GM12878 (cell line): ENCODE results near the gene PTEN. TPM values are rescaled to one million over a fixed set of nuclear protein-coding genes. Genes with fewer than 3 reads are reported as not detected.
A peak's percentile ranks its signal among the peaks of the same experiment; 100 is the strongest.

ENCODE experiments used
- ATAC-seq: fragments of 200-7000 bp; cut with Tn5 transposase; 3 replicates; pipeline ENCODE4 v1.9.1; 2020; ENCODE audit warnings: mild to moderate bottlenecking, moderate library complexity
- BruUV-seq: library from RNA; stranded (reverse); fragments of 400-500 nt; replicated peaks from 2 replicates; lab custom pipeline; 2021; lab: Mats Ljungman, UMichigan
- CTCF ChIA-PET: fragments of 300-600 bp; sonication (Branson Sonifier 250); formaldehyde crosslinking; extraction: SDS; loops from one replicate; lab custom pipeline; 2021; ENCODE audit warnings: inconsistent platforms; lab: Yijun Ruan, JAX
- POLR2A ChIA-PET: fragments of 350-600 bp; formaldehyde crosslinking; extraction: SDS; loops from one replicate; lab custom pipeline; 2021; ENCODE audit warnings: inconsistent platforms; lab: Charles Lee
- RAD21 ChIA-PET: fragments of 300-600 bp; sonication (Branson Sonifier 250); formaldehyde crosslinking; loops from one replicate; lab custom pipeline; 2023; ENCODE audit warnings: antibody characterized with exemption; ENCODE audit not compliant: unreplicated experiment; lab: Charles Lee
- SMC1A ChIA-PET: fragments of 300-600 bp; sonication (Branson Sonifier 250); formaldehyde crosslinking; loops from one replicate; lab custom pipeline; 2023; ENCODE audit not compliant: unreplicated experiment, uncharacterized antibody; lab: Charles Lee
- DNase-seq: peaks from one replicate; pipeline ENCODE4 v3.0.0-alpha.2; 2011; ENCODE audit warnings: low read depth, low spot score
- FAIRE-seq: peaks from 3 replicates; lab custom pipeline; 2011; peaks lifted over from hg19 to GRCh38; lab: Jason Lieb, UNC
- H2AFZ ChIP-seq: 2 replicates; pipeline ENCODE4 v1.6.0; 2011; ENCODE audit warnings: low read depth, low read length, control low read depth; ENCODE audit not compliant: control insufficient read depth
- H3K27ac ChIP-seq: 2 replicates; pipeline ENCODE4 v1.5.1; 2011; ENCODE audit warnings: control low read depth; ENCODE audit not compliant: control insufficient read depth, insufficient read depth
- H3K27me3 ChIP-seq, 2 experiments: replicated peaks in 1 of 2; 2 replicates each; pipeline versions ENCODE4 v1.6.0 to v1.6.1; 2011; ENCODE audit warnings: low read length in 1 of 2; ENCODE audit not compliant: control insufficient read depth in 2 of 2, insufficient read depth in 2 of 2
- H3K36me3 ChIP-seq, 2 experiments: 2 replicates each; pipeline ENCODE4 v1.5.1; 2011; ENCODE audit warnings: low read length in 1 of 2; ENCODE audit not compliant: control insufficient read depth in 2 of 2, insufficient read depth in 2 of 2
- H3K4me1 ChIP-seq: 2 replicates; pipeline ENCODE4 v1.6.1; 2011; ENCODE audit warnings: mild to moderate bottlenecking, low read length, moderate library complexity, mixed read lengths; ENCODE audit not compliant: control insufficient read depth, insufficient read depth
- H3K4me2 ChIP-seq: 2 replicates; pipeline ENCODE4 v1.6.0; 2011; ENCODE audit warnings: control low read depth; ENCODE audit not compliant: control insufficient read depth, insufficient read depth
- H3K4me3 ChIP-seq: fragments of 200-600 bp; sonication (generic); 2 replicates; pipeline ENCODE4 v1.5.1; 2016
- H3K79me2 ChIP-seq: 2 replicates; pipeline ENCODE4 v1.6.0; 2011; ENCODE audit warnings: low read length; ENCODE audit not compliant: control insufficient read depth, insufficient read depth
- H3K9ac ChIP-seq: 2 replicates; pipeline ENCODE4 v1.8.0; 2011; ENCODE audit warnings: low read length, control low read depth, mixed read lengths; ENCODE audit not compliant: control insufficient read depth, insufficient read depth
- H3K9me3 ChIP-seq: replicated peaks from 3 replicates; pipeline ENCODE4 v1.5.1; 2011; ENCODE audit warnings: mild to moderate bottlenecking, low read length; ENCODE audit not compliant: control insufficient read depth, insufficient read depth
- H4K20me1 ChIP-seq: 2 replicates; pipeline ENCODE4 v1.6.0; 2011; ENCODE audit not compliant: control insufficient read depth, insufficient read depth
- BCL11A ChIP-seq: IDR thresholded peaks from 2 replicates; pipeline ENCODE4 v1.6.1; 2011; ENCODE audit warnings: low read depth, low read length
- BRCA1 ChIP-seq: IDR thresholded peaks from 2 replicates; pipeline ENCODE4 v1.6.1; 2011; ENCODE audit warnings: low read depth, low read length, improper control_type of control experiment
- CBX5 ChIP-seq: sonication (generic); IDR thresholded peaks from 2 replicates; pipeline ENCODE4 v1.6.1; 2016; ENCODE audit warnings: low read depth, moderate library complexity, mild to moderate bottlenecking, inconsistent platforms
- IRF3 ChIP-seq: fragments of 450-650 bp; IDR thresholded peaks from 2 replicates; pipeline ENCODE4 v1.6.1; 2014; ENCODE audit warnings: mild to moderate bottlenecking
- JUND ChIP-seq: IDR thresholded peaks from 2 replicates; pipeline ENCODE4 v1.6.1; 2012; ENCODE audit warnings: low read depth, mild to moderate bottlenecking, low read length, improper control_type of control experiment, moderate library complexity
- KLF5 ChIP-seq: fragments of 450-650 bp; IDR thresholded peaks from 2 replicates; pipeline ENCODE4 v1.6.1; 2014; ENCODE audit warnings: mild to moderate bottlenecking; ENCODE audit not compliant: partially characterized antibody
- MLLT1 ChIP-seq: fragments of 450-650 bp; IDR thresholded peaks from 2 replicates; pipeline ENCODE4 v1.6.1; 2016; ENCODE audit warnings: mild to moderate bottlenecking
- NFYB ChIP-seq: IDR thresholded peaks from 2 replicates; pipeline ENCODE4 v1.6.1; 2011; ENCODE audit warnings: low read depth, mild to moderate bottlenecking, low read length, improper control_type of control experiment, moderate library complexity; ENCODE audit not compliant: insufficient read depth
- NR2C2 ChIP-seq: IDR thresholded peaks from 2 replicates; pipeline ENCODE4 v1.6.1; 2011; ENCODE audit warnings: borderline replicate concordance, low read depth; ENCODE audit not compliant: control insufficient read depth, insufficient read length
- POLR2AphosphoS2 ChIP-seq: IDR thresholded peaks from 2 replicates; pipeline ENCODE4 v1.6.1; 2011; ENCODE audit warnings: low read depth, mild to moderate bottlenecking, low read length, improper control_type of control experiment, moderate library complexity
- RB1 ChIP-seq: fragments of 450-650 bp; formaldehyde crosslinking; IDR thresholded peaks from 2 replicates; pipeline ENCODE4 v1.6.1; 2017; ENCODE audit warnings: mild to moderate bottlenecking, borderline replicate concordance
- SMARCA5 ChIP-seq: fragments of 450-650 bp; IDR thresholded peaks from 2 replicates; pipeline ENCODE4 v1.6.1; 2017; ENCODE audit warnings: mild to moderate bottlenecking
- ZBTB40 ChIP-seq: fragments of 450-650 bp; IDR thresholded peaks from 2 replicates; pipeline ENCODE4 v1.6.1; 2016; ENCODE audit warnings: mild to moderate bottlenecking, moderate library complexity, borderline replicate concordance
- ZNF274 ChIP-seq: IDR thresholded peaks from one replicate; pipeline ENCODE4 v1.8.0; 2011; ENCODE audit not compliant: insufficient read length, insufficient read depth
- ZNF622 ChIP-seq: fragments of 450-650 bp; IDR thresholded peaks from 2 replicates; pipeline ENCODE4 v1.6.1; 2017; ENCODE audit warnings: mild to moderate bottlenecking, inconsistent platforms
- WGBS: methylation state at CpG from one replicate; pipeline ENCODE4 v1.1.6; 2016; ENCODE audit warnings: low lambda C conversion rate; ENCODE audit not compliant: insufficient replicate concordance, insufficient coverage; ENCODE audit errors: missing lambda C conversion rate; 5-methylcytosine and 5-hydroxymethylcytosine counted together
- in situ Hi-C: fragments of 300-500 bp; cut with MboI; formaldehyde crosslinking; loops from 9 replicates; pipeline ENCODE4 v1.14.3; 2018; ENCODE audit warnings: mixed read lengths
- intact Hi-C: fragments of 100-400 bp; cut with micrococcal nuclease; formaldehyde crosslinking; loops from one replicate; pipeline ENCODE4 v1.14.2; 2022; ENCODE audit not compliant: unreplicated experiment
- polyA plus RNA-seq, 11 experiments: library from polyadenylated mRNA; depleted of rRNA in 4 of 11; unstranded in 6 of 11; stranded (reverse) in 5 of 11; fragments of >200 nt; fragmentation: Nextera tagmentation in 4 of 11; fragmentation: Illumina TruSeq in 1 of 11; extraction: Ambion mirVana in 4 of 11; extraction: Trizol in 1 of 11; gene quantifications; 1 replicate in 1 of 11; 2 replicates in 10 of 11; pipeline versions ENCODE4 v1.2.1 to v1.2.3, GENCODE V29; 2011 to 2016; ENCODE audit warnings: inconsistent platforms in 2 of 11, missing spikeins in 2 of 11, low read depth in 1 of 11
- total RNA-seq, 4 experiments: library from RNA; depleted of rRNA in 3 of 4; stranded (reverse); fragments of >200 nt in 3 of 4; fragmentation: Illumina TruSeq in 1 of 4; extraction: Trizol in 1 of 4; gene quantifications; 2 replicates each; pipeline versions ENCODE4 v1.2.1 to v1.2.3, GENCODE V29; 2013 to 2021

Gene PTEN
- total and polyA plus RNA-seq, 10 of the 15 experiments (the other 5 are each of a cell fraction or from before 2014, with no cell fraction given) = 26.1 to 175 (median 58.1) TPM

GRCh38 chr10:87952612-87953011 is 89.2 kb downstream of the PTEN start:
- in situ Hi-C loops (no loop called here), intact Hi-C loops (no loop called here)
- H3K79me2 ChIP-seq = no peaks in the 10 kb centered on the region; the same call in 1 of the 2 replicates
- no peak overlapping the region for H3K4me2 ChIP-seq
- ChIA-PET SMC1A (interaction anchor here (1.4 to 2.0 kb wide), 2 partner anchors 10 to 12 kb away, joined by 4 to 8 read pairs; no protein-coding TSS in a partner anchor), CTCF (interaction anchor here (1.2 kb wide), 1 partner anchor 12 kb away, joined by 4 read pairs; no protein-coding TSS in a partner anchor), RAD21 (no interaction called here), POLR2A (interaction anchor here (0.6 kb wide), 1 partner anchor 1183 kb away, joined by 3 read pairs; no protein-coding TSS in a partner anchor)
- no peaks in the 10 kb centered on the region for H3K4me1 ChIP-seq
- H3K27me3 ChIP-seq = no peaks in the 10 kb centered on the region
- TF ChIP-seq MLLT1 = no peak
- no peak for TF ChIP-seq NFYB
- no peak for TF ChIP-seq BCL11A
- TF ChIP-seq SMARCA5 = no peak
- no peak for TF ChIP-seq RB1
- TF ChIP-seq CBX5 = no peak
- TF ChIP-seq POLR2AphosphoS2 = no peak
- no peak for TF ChIP-seq KLF5
- no peak for TF ChIP-seq IRF3
- TF ChIP-seq ZNF274 = no peak
- no peak for TF ChIP-seq BRCA1
- TF ChIP-seq ZNF622 = no peak
- TF ChIP-seq JUND = no peak
- TF ChIP-seq NR2C2 = no peak
- TF ChIP-seq ZBTB40 = no peak
- no peaks in the 10 kb centered on the region for H3K9me3 ChIP-seq
- H2AFZ ChIP-seq = no peak overlapping the region
- BruUV-seq = TSS peak; percentile 7
- H4K20me1 ChIP-seq = no peaks in the 10 kb centered on the region
- H3K36me3 ChIP-seq = peaks cover 5 to 19% of the 10 kb centered on the region in 2 experiments
- DNase-seq = no peak
- H3K27ac ChIP-seq = no peak overlapping the region
- H3K9ac ChIP-seq = no peak overlapping the region
- 73% methylated on average over 2 of the region's 2 CpGs for WGBS
- no peak overlapping the region for H3K4me3 ChIP-seq
- ATAC-seq = no peak
- no peak for FAIRE-seq
